ACC112 (cell line): ENCODE results near the gene SLC16A11.
A peak's percentile ranks its signal among the peaks of the same experiment; 100 is the strongest.

Experiments
- H2AFZ ChIP-seq: fragments of 200-600 bp; sonication (generic); one replicate; pipeline ENCODE4 v1.6.0; 2017; ENCODE audit warnings: antibody characterized with exemption, low read length; ENCODE audit not compliant: unreplicated experiment
- H3K27ac ChIP-seq: fragments of 200-600 bp; sonication (generic); 2 replicates; pipeline ENCODE4 v1.5.1; 2014; ENCODE audit warnings: low read depth, mild to moderate bottlenecking, antibody characterized with exemption, low read length, moderate library complexity
- H3K27me3 ChIP-seq: fragments of 200-600 bp; sonication (generic); 2 replicates; pipeline ENCODE4 v1.6.1; 2014; ENCODE audit warnings: mild to moderate bottlenecking, antibody characterized with exemption, low read length, moderate library complexity, mixed read lengths; ENCODE audit not compliant: insufficient read depth
- H3K36me3 ChIP-seq: fragments of 200-600 bp; sonication (generic); 2 replicates; pipeline ENCODE4 v1.6.1; 2016; ENCODE audit warnings: mild to moderate bottlenecking, antibody characterized with exemption, low read length, moderate library complexity, mixed read lengths; ENCODE audit not compliant: insufficient read depth
- H3K4me1 ChIP-seq: fragments of 200-600 bp; sonication (generic); one replicate; pipeline ENCODE4 v1.6.1; 2016; ENCODE audit warnings: low read length, mixed read lengths; ENCODE audit not compliant: insufficient read depth, unreplicated experiment, control insufficient read depth
- H3K4me3 ChIP-seq: fragments of 200-600 bp; sonication (generic); 2 replicates; pipeline ENCODE4 v1.5.1; 2014; ENCODE audit warnings: mild to moderate bottlenecking, low read depth, low read length
- H3K79me2 ChIP-seq: fragments of 200-600 bp; sonication (generic); one replicate; pipeline ENCODE4 v1.6.0; 2016; ENCODE audit warnings: low read length; ENCODE audit not compliant: control insufficient read depth, unreplicated experiment, insufficient read depth

Gene SLC16A11

GRCh38 chr17:7025245-7025644, 18.6 kb downstream of the SLC16A11 start:
- Histone ChIP-seq H3K4me3 (no peak overlapping the region), H3K4me1 (peaks cover 2% of the 10 kb centered on the region), H2AFZ (no peak overlapping the region), H3K36me3 (no peaks in the 10 kb centered on the region), H3K79me2 (no peaks in the 10 kb centered on the region), H3K27ac (no peak overlapping the region), H3K27me3 (peaks cover 13% of the 10 kb centered on the region)

- no peaks in the 10 kb centered on the region for H3K36me3 ChIP-seq
- no peak overlapping the region for H3K27ac ChIP-seq
- peaks cover 13% of the 10 kb centered on the region for H3K27me3 ChIP-seq
- no peaks in the 10 kb centered on the region for H3K79me2 ChIP-seq
- H3K4me1 ChIP-seq, result peaks cover 4% of the 10 kb centered on the region
- no peak overlapping the region for H2AFZ ChIP-seq
- no peak overlapping the region for H3K4me3 ChIP-seq
Measured at GRCh38 chr17:7024402-7024785, 19.5 kb downstream of the SLC16A11 start.

GRCh38 chr17:7023576-7024401, 20.1 kb downstream of the SLC16A11 start:
- Histone ChIP-seq H3K36me3 (no peaks in the 10 kb centered on the region), H3K4me1 (peaks cover 7% of the 10 kb centered on the region), H3K27ac (no peak overlapping the region), H3K79me2 (no peaks in the 10 kb centered on the region), H2AFZ (no peak overlapping the region), H3K27me3 (peaks cover 13% of the 10 kb centered on the region), H3K4me3 (no peak overlapping the region)

GRCh38 chr17:7022781-7023571, 20.9 kb downstream of the SLC16A11 start, which contains the start of gene BCL6B:
Gene BCL6B (plus strand): TSS chr17:7023050. CDS start chr17:7023672, 622 bp downstream.
- Histone ChIP-seq H2AFZ (no peak within 1 kb of the TSS), H3K4me1 (peaks cover 7% of the 10 kb centered on the region), H3K36me3 (no peaks in the 10 kb centered on the region), H3K27me3 (peaks cover 13% of the 10 kb centered on the region), H3K27ac (no peak within 1 kb of the TSS), H3K79me2 (no peaks in the 10 kb centered on the region), H3K4me3 (peak within 1 kb of the TSS; percentile 65)

- no peak overlapping the region for H2AFZ ChIP-seq
- H3K4me3 ChIP-seq, result peak overlapping the region; percentile 65
- H3K36me3 ChIP-seq, result no peaks in the 10 kb centered on the region
- peaks cover 13% of the 10 kb centered on the region for H3K27me3 ChIP-seq
- H3K27ac ChIP-seq, result no peak overlapping the region
- H3K79me2 ChIP-seq, result no peaks in the 10 kb centered on the region
- H3K4me1 ChIP-seq, result peaks cover 7% of the 10 kb centered on the region
Measured at GRCh38 chr17:7021993-7022778, 21.7 kb downstream of the SLC16A11 start.

- Histone ChIP-seq H3K4me1 (peaks cover 14% of the 10 kb centered on the region), H2AFZ (no peak overlapping the region), H3K27me3 (peaks cover 13% of the 10 kb centered on the region), H3K27ac (no peak overlapping the region), H3K4me3 (peak overlapping the region; percentile 65; the same call in 1 of the 2 replicates), H3K79me2 (no peaks in the 10 kb centered on the region), H3K36me3 (no peaks in the 10 kb centered on the region)
Measured at GRCh38 chr17:7020894-7021664, 22.8 kb downstream of the SLC16A11 start.

GRCh38 chr17:7019839-7020519, 23.9 kb downstream of the SLC16A11 start:
- Histone ChIP-seq H3K4me1 (peaks cover 21% of the 10 kb centered on the region), H3K27me3 (peaks cover 13% of the 10 kb centered on the region), H3K36me3 (no peaks in the 10 kb centered on the region), H2AFZ (peak overlapping the region; percentile 80), H3K27ac (peak overlapping the region; percentile 24; the same call in 1 of the 2 replicates), H3K4me3 (peak overlapping the region; percentile 80), H3K79me2 (no peaks in the 10 kb centered on the region)

GRCh38 chr17:7019367-7019766, 24.5 kb downstream of the SLC16A11 start:
- Histone ChIP-seq H3K36me3 (no peaks in the 10 kb centered on the region), H3K4me1 (peaks cover 21% of the 10 kb centered on the region), H3K27ac (peak overlapping the region; percentile 24; the same call in 1 of the 2 replicates), H2AFZ (peak overlapping the region; percentile 80), H3K27me3 (peaks cover 13% of the 10 kb centered on the region), H3K4me3 (peak overlapping the region; percentile 80), H3K79me2 (no peaks in the 10 kb centered on the region)

GRCh38 chr17:7018331-7018964, 25.4 kb downstream of the SLC16A11 start:
- Histone ChIP-seq H3K79me2 (peaks cover 8% of the 10 kb centered on the region), H3K36me3 (peaks cover 5% of the 10 kb centered on the region; the same call in 1 of the 2 replicates), H2AFZ (no peak overlapping the region), H3K27ac (no peak overlapping the region), H3K4me1 (peaks cover 21% of the 10 kb centered on the region), H3K4me3 (peak overlapping the region; percentile 80), H3K27me3 (peaks cover 11% of the 10 kb centered on the region)
